GM12878 (cell line): Measurements from ENCODE around the gene GPC5. TPM values are rescaled to one million over a fixed set of nuclear protein-coding genes. Genes with fewer than 3 reads are reported as not detected.

Source experiments
- ATAC-seq: fragments of 200-7000 bp; cut with Tn5 transposase; 3 replicates; pipeline ENCODE4 v1.9.1; 2020; ENCODE audit warnings: mild to moderate bottlenecking, moderate library complexity
- BruUV-seq: library from RNA; stranded (reverse); fragments of 400-500 nt; replicated peaks from 2 replicates; lab custom pipeline; 2021; lab: Mats Ljungman, UMichigan
- CTCF ChIA-PET: fragments of 300-600 bp; sonication (Branson Sonifier 250); formaldehyde crosslinking; extraction: SDS; loops from one replicate; lab custom pipeline; 2021; ENCODE audit warnings: inconsistent platforms; lab: Yijun Ruan, JAX
- POLR2A ChIA-PET: fragments of 350-600 bp; formaldehyde crosslinking; extraction: SDS; loops from one replicate; lab custom pipeline; 2021; ENCODE audit warnings: inconsistent platforms; lab: Charles Lee
- RAD21 ChIA-PET: fragments of 300-600 bp; sonication (Branson Sonifier 250); formaldehyde crosslinking; loops from one replicate; lab custom pipeline; 2023; ENCODE audit warnings: antibody characterized with exemption; ENCODE audit not compliant: unreplicated experiment; lab: Charles Lee
- SMC1A ChIA-PET: fragments of 300-600 bp; sonication (Branson Sonifier 250); formaldehyde crosslinking; loops from one replicate; lab custom pipeline; 2023; ENCODE audit not compliant: unreplicated experiment, uncharacterized antibody; lab: Charles Lee
- DNase-seq: peaks from one replicate; pipeline ENCODE4 v3.0.0-alpha.2; 2011; ENCODE audit warnings: low read depth, low spot score
- FAIRE-seq: peaks from 3 replicates; lab custom pipeline; 2011; peaks lifted over from hg19 to GRCh38; lab: Jason Lieb, UNC
- H2AFZ ChIP-seq: 2 replicates; pipeline ENCODE4 v1.6.0; 2011; ENCODE audit warnings: low read depth, low read length, control low read depth; ENCODE audit not compliant: control insufficient read depth
- H3K27ac ChIP-seq: 2 replicates; pipeline ENCODE4 v1.5.1; 2011; ENCODE audit warnings: control low read depth; ENCODE audit not compliant: control insufficient read depth, insufficient read depth
- H3K27me3 ChIP-seq, 2 experiments: replicated peaks in 1 of 2; 2 replicates each; pipeline versions ENCODE4 v1.6.0 to v1.6.1; 2011; ENCODE audit warnings: low read length in 1 of 2; ENCODE audit not compliant: control insufficient read depth in 2 of 2, insufficient read depth in 2 of 2
- H3K36me3 ChIP-seq, 2 experiments: 2 replicates each; pipeline ENCODE4 v1.5.1; 2011; ENCODE audit warnings: low read length in 1 of 2; ENCODE audit not compliant: control insufficient read depth in 2 of 2, insufficient read depth in 2 of 2
- H3K4me1 ChIP-seq: 2 replicates; pipeline ENCODE4 v1.6.1; 2011; ENCODE audit warnings: mild to moderate bottlenecking, low read length, moderate library complexity, mixed read lengths; ENCODE audit not compliant: control insufficient read depth, insufficient read depth
- H3K4me2 ChIP-seq: 2 replicates; pipeline ENCODE4 v1.6.0; 2011; ENCODE audit warnings: control low read depth; ENCODE audit not compliant: control insufficient read depth, insufficient read depth
- H3K4me3 ChIP-seq: fragments of 200-600 bp; sonication (generic); 2 replicates; pipeline ENCODE4 v1.5.1; 2016
- H3K79me2 ChIP-seq: 2 replicates; pipeline ENCODE4 v1.6.0; 2011; ENCODE audit warnings: low read length; ENCODE audit not compliant: control insufficient read depth, insufficient read depth
- H3K9ac ChIP-seq: 2 replicates; pipeline ENCODE4 v1.8.0; 2011; ENCODE audit warnings: low read length, control low read depth, mixed read lengths; ENCODE audit not compliant: control insufficient read depth, insufficient read depth
- H3K9me3 ChIP-seq: replicated peaks from 3 replicates; pipeline ENCODE4 v1.5.1; 2011; ENCODE audit warnings: mild to moderate bottlenecking, low read length; ENCODE audit not compliant: control insufficient read depth, insufficient read depth
- H4K20me1 ChIP-seq: 2 replicates; pipeline ENCODE4 v1.6.0; 2011; ENCODE audit not compliant: control insufficient read depth, insufficient read depth
- CHD4 ChIP-seq: fragments of 200-600 bp; sonication (generic); IDR thresholded peaks from 2 replicates; pipeline ENCODE4 v1.6.1; 2016; ENCODE audit warnings: mild to moderate bottlenecking
- MEF2A ChIP-seq: IDR thresholded peaks from 2 replicates; pipeline ENCODE4 v1.6.1; 2011; ENCODE audit warnings: low read depth, mild to moderate bottlenecking, low read length, moderate library complexity; ENCODE audit not compliant: insufficient read depth
- MTA3 ChIP-seq: IDR thresholded peaks from 2 replicates; pipeline ENCODE4 v1.6.1; 2012; ENCODE audit warnings: low read length, inconsistent platforms, borderline replicate concordance
- MXI1 ChIP-seq: fragments of 150-350 bp; IDR thresholded peaks from 2 replicates; pipeline ENCODE4 v1.6.1; 2011; ENCODE audit warnings: low read depth, mild to moderate bottlenecking, inconsistent platforms, low read length, improper control_type of control experiment
- MYB ChIP-seq: fragments of 150-350 bp; IDR thresholded peaks from 2 replicates; pipeline ENCODE4 v1.6.1; 2014; ENCODE audit warnings: mild to moderate bottlenecking, low read depth, low read length, borderline replicate concordance
- MYC ChIP-seq: IDR thresholded peaks from 2 replicates; pipeline ENCODE4 v1.6.1; 2011; ENCODE audit warnings: mild to moderate bottlenecking, low read length, moderate library complexity, inconsistent platforms; ENCODE audit not compliant: insufficient read depth, insufficient replicate concordance, insufficient read length, severe bottlenecking
- NFXL1 ChIP-seq: fragments of 450-650 bp; IDR thresholded peaks from 2 replicates; pipeline ENCODE4 v1.6.1; 2017; ENCODE audit warnings: antibody characterized with exemption, mild to moderate bottlenecking, borderline replicate concordance
- POLR2AphosphoS2 ChIP-seq: IDR thresholded peaks from 2 replicates; pipeline ENCODE4 v1.6.1; 2011; ENCODE audit warnings: low read depth, mild to moderate bottlenecking, low read length, improper control_type of control experiment, moderate library complexity
- RFX5 ChIP-seq: IDR thresholded peaks from 2 replicates; pipeline ENCODE4 v1.6.1; 2011; ENCODE audit warnings: low read depth, low read length, improper control_type of control experiment
- TCF7 ChIP-seq: IDR thresholded peaks from 2 replicates; pipeline ENCODE4 v1.6.1; 2014; ENCODE audit warnings: antibody characterized with exemption, borderline replicate concordance
- WGBS: methylation state at CpG from one replicate; pipeline ENCODE4 v1.1.6; 2016; ENCODE audit warnings: low lambda C conversion rate; ENCODE audit not compliant: insufficient replicate concordance, insufficient coverage; ENCODE audit errors: missing lambda C conversion rate; 5-methylcytosine and 5-hydroxymethylcytosine counted together
- in situ Hi-C: fragments of 300-500 bp; cut with MboI; formaldehyde crosslinking; loops from 9 replicates; pipeline ENCODE4 v1.14.3; 2018; ENCODE audit warnings: mixed read lengths
- intact Hi-C: fragments of 100-400 bp; cut with micrococcal nuclease; formaldehyde crosslinking; loops from one replicate; pipeline ENCODE4 v1.14.2; 2022; ENCODE audit not compliant: unreplicated experiment
- polyA plus RNA-seq, 11 experiments: library from polyadenylated mRNA; depleted of rRNA in 4 of 11; unstranded in 6 of 11; stranded (reverse) in 5 of 11; fragments of >200 nt; fragmentation: Nextera tagmentation in 4 of 11; fragmentation: Illumina TruSeq in 1 of 11; extraction: Ambion mirVana in 4 of 11; extraction: Trizol in 1 of 11; gene quantifications; 1 replicate in 1 of 11; 2 replicates in 10 of 11; pipeline versions ENCODE4 v1.2.1 to v1.2.3, GENCODE V29; 2011 to 2016; ENCODE audit warnings: inconsistent platforms in 2 of 11, missing spikeins in 2 of 11, low read depth in 1 of 11
- total RNA-seq, 4 experiments: library from RNA; depleted of rRNA in 3 of 4; stranded (reverse); fragments of >200 nt in 3 of 4; fragmentation: Illumina TruSeq in 1 of 4; extraction: Trizol in 1 of 4; gene quantifications; 2 replicates each; pipeline versions ENCODE4 v1.2.1 to v1.2.3, GENCODE V29; 2013 to 2021
- TF ChIP-seq, protein P1 (sequence below): fragments of 450-650 bp; IDR thresholded peaks from 2 replicates; pipeline ENCODE4 v1.6.1; 2018; ENCODE audit warnings: borderline replicate concordance, mild to moderate bottlenecking; ENCODE audit not compliant: partially characterized antibody
- TF ChIP-seq, protein P2 (sequence below): IDR thresholded peaks from 2 replicates; pipeline ENCODE4 v1.6.1; 2012; ENCODE audit warnings: low read depth, low read length, improper control_type of control experiment
- TF ChIP-seq, protein P3 (sequence below): fragments of 450-650 bp; IDR thresholded peaks from 2 replicates; pipeline ENCODE4 v1.6.1; 2016; ENCODE audit warnings: mild to moderate bottlenecking

The GPC5 gene
- total and polyA plus RNA-seq, 10 of the 15 experiments (the other 5 are each of a cell fraction or from before 2014, with no cell fraction given) = 0.05 to 0.87 (median 0.44) TPM; not detected in 1

DNA sequence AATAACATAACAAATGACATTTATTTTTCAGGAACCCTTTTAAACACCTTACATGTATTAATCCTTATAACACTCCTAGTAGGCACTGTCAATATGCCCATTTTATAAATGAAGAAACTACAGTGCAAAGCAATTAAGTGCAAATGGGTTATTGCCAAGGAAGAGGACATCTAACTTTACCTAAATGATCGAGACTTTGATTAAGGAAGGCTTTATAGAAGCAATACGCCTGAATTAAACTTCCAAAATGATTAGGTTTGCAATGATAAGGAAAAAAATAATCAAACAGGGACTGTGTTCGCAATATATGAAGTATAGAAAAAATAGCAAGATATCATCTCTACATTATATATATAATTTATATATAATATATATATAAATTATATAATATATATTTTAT is 1214.5 kb downstream of the GPC5 start:
- H3K36me3 ChIP-seq = no peaks in the 10 kb centered on the region
- in situ Hi-C loops = no loop called here
- no peaks in the 10 kb centered on the region for H3K4me1 ChIP-seq
- TF ChIP-seq, protein P1, sequence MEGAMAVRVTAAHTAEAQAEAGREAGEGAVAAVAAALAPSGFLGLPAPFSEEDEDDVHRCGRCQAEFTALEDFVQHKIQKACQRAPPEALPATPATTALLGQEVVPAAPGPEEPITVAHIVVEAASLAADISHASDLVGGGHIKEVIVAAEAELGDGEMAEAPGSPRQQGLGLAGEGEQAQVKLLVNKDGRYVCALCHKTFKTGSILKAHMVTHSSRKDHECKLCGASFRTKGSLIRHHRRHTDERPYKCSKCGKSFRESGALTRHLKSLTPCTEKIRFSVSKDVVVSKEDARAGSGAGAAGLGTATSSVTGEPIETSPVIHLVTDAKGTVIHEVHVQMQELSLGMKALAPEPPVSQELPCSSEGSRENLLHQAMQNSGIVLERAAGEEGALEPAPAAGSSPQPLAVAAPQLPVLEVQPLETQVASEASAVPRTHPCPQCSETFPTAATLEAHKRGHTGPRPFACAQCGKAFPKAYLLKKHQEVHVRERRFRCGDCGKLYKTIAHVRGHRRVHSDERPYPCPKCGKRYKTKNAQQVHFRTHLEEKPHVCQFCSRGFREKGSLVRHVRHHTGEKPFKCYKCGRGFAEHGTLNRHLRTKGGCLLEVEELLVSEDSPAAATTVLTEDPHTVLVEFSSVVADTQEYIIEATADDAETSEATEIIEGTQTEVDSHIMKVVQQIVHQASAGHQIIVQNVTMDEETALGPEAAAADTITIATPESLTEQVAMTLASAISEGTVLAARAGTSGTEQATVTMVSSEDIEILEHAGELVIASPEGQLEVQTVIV = no peak
- no peak for TF ChIP-seq MXI1
- TF ChIP-seq NFXL1 = no peak
- TF ChIP-seq CHD4 = no peak
- TF ChIP-seq, all 136 proteins: peak for 0
- RAD21 ChIA-PET = no interaction called here
- BruUV-seq = no TSS peak
- intact Hi-C loops = no loop called here
- Histone ChIP-seq H3K27ac (no peak overlapping the region), H4K20me1 (no peaks in the 10 kb centered on the region), H3K79me2 (no peaks in the 10 kb centered on the region), H2AFZ (no peak overlapping the region), H3K4me2 (no peak overlapping the region), H3K9ac (no peak overlapping the region), H3K4me3 (no peak overlapping the region), H3K9me3 (no peaks in the 10 kb centered on the region), H3K27me3 (no peaks in the 10 kb centered on the region)
- CTCF ChIA-PET = no interaction called here
- ATAC-seq (no peak), DNase-seq (no peak), FAIRE-seq (no peak)
- WGBS = 24% methylated on average over 3 of the region's 3 CpGs
- POLR2A ChIA-PET = no interaction called here
- SMC1A ChIA-PET = no interaction called here

DNA sequence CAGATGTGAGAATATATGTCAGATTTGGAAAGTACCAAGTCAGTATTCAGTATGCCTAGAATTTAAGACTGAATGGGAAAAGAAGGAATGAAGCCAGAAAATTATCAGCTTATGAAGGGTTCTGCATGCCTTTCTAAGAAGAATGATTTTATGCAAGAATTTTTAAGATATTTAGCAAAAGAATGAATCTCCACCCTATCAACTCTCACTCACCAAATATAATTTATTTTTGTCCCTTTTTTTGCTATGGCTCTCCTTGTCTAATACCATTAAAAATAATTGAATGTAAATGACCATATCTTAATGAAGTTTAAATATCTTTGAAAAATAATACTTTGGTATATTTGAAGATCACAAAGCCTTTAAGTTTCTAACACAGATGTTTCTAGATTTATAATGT is 1215.5 kb downstream of the GPC5 start:
- no peaks in the 10 kb centered on the region for H3K36me3 ChIP-seq
- intact Hi-C loops (no loop called here), in situ Hi-C loops (no loop called here)
- no peak overlapping the region for H3K9ac ChIP-seq
- H3K27ac ChIP-seq = no peak overlapping the region
- no peak for DNase-seq
- ChIA-PET RAD21 (no interaction called here), SMC1A (no interaction called here), POLR2A (no interaction called here), CTCF (no interaction called here)
- no TSS peak for BruUV-seq
- ATAC-seq = no peak
- H3K27me3 ChIP-seq = no peaks in the 10 kb centered on the region
- H3K9me3 ChIP-seq = no peaks in the 10 kb centered on the region
- H3K79me2 ChIP-seq = no peaks in the 10 kb centered on the region
- no peak overlapping the region for H3K4me2 ChIP-seq
- no peaks in the 10 kb centered on the region for H4K20me1 ChIP-seq
- H2AFZ ChIP-seq = no peak overlapping the region
- no peaks in the 10 kb centered on the region for H3K4me1 ChIP-seq
- FAIRE-seq = no peak
- no peak overlapping the region for H3K4me3 ChIP-seq
- TF ChIP-seq RFX5 (no peak), NFXL1 (no peak), POLR2AphosphoS2 (no peak), TCF7 (no peak), MYC (no peak), MTA3 (no peak), MEF2A (no peak), MYB (no peak)
- TF ChIP-seq, protein P2, sequence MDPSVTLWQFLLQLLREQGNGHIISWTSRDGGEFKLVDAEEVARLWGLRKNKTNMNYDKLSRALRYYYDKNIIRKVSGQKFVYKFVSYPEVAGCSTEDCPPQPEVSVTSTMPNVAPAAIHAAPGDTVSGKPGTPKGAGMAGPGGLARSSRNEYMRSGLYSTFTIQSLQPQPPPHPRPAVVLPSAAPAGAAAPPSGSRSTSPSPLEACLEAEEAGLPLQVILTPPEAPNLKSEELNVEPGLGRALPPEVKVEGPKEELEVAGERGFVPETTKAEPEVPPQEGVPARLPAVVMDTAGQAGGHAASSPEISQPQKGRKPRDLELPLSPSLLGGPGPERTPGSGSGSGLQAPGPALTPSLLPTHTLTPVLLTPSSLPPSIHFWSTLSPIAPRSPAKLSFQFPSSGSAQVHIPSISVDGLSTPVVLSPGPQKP = no peak
- TF ChIP-seq, protein P3, sequence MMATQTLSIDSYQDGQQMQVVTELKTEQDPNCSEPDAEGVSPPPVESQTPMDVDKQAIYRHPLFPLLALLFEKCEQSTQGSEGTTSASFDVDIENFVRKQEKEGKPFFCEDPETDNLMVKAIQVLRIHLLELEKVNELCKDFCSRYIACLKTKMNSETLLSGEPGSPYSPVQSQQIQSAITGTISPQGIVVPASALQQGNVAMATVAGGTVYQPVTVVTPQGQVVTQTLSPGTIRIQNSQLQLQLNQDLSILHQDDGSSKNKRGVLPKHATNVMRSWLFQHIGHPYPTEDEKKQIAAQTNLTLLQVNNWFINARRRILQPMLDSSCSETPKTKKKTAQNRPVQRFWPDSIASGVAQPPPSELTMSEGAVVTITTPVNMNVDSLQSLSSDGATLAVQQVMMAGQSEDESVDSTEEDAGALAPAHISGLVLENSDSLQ = no peak
